T-cell (primary cell): ENCODE data around the gene TRNAU1AP. TPM values are rescaled to one million over a fixed set of nuclear protein-coding genes. Genes with fewer than 3 reads are reported as not detected.

Experiments
- ATAC-seq, 4 experiments: fragments of 200-7000 bp in 3 of 4; fragments of 150-1000 bp in 1 of 4; cut with Tn5 transposase; replicated peaks in 1 of 4; 1 replicate in 3 of 4; 2 replicates in 1 of 4; pipeline ENCODE4 v1.10.0; 2021; ENCODE audit warnings: moderate library complexity in 3 of 4, mild to moderate bottlenecking in 2 of 4, moderate number of reproducible peaks in 1 of 4
- CTCF ChIA-PET, 2 donors: fragments of 300-600 bp; sonication (Branson Sonifier 250); formaldehyde crosslinking; loops; one replicate each; lab custom pipeline; 2022; ENCODE audit warnings: antibody characterized with exemption in 2 of 2; lab: Charles Lee
- POLR2A ChIA-PET, 2 donors: fragments of 300-600 bp; sonication (Branson Sonifier 250); formaldehyde crosslinking; loops; one replicate each; lab custom pipeline; 2022; ENCODE audit warnings: antibody characterized with exemption in 2 of 2; lab: Charles Lee
- DNase-seq, 35 experiments: peaks; one replicate each; pipeline versions ENCODE4 v3.0.0 to v3.0.0-alpha.2; 2013 to 2023
- H3K27ac ChIP-seq: one replicate; pipeline ENCODE4 v1.5.1; 2013; ENCODE audit warnings: low read length
- H3K27me3 ChIP-seq, 2 experiments: replicated peaks in 1 of 2; 1 replicate in 1 of 2; 2 replicates in 1 of 2; pipeline versions ENCODE4 v1.6.1 to v1.7.0; 2013; ENCODE audit warnings: low read length in 1 of 2, mixed read lengths in 1 of 2; ENCODE audit not compliant: control insufficient read depth in 2 of 2, insufficient read depth in 2 of 2; ENCODE audit errors: extremely low read depth in 1 of 2
- H3K36me3 ChIP-seq, 2 donors: 1 replicate in 1 of 2; 2 replicates in 1 of 2; pipeline versions ENCODE4 v1.6.1 to v1.7.0; 2013; ENCODE audit warnings: low read length in 1 of 2; ENCODE audit not compliant: control insufficient read depth in 2 of 2, insufficient read depth in 1 of 2; ENCODE audit errors: extremely low read depth in 1 of 2
- H3K4me1 ChIP-seq, 2 experiments: 1 replicate in 1 of 2; 2 replicates in 1 of 2; pipeline versions ENCODE4 v1.6.1 to v1.7.0; 2013; ENCODE audit warnings: low read length in 2 of 2, mixed read lengths in 1 of 2; ENCODE audit not compliant: insufficient read depth in 2 of 2, control insufficient read depth in 1 of 2; ENCODE audit errors: extremely low read depth in 1 of 2
- H3K4me3 ChIP-seq, 2 donors: 1 replicate in 1 of 2; 2 replicates in 1 of 2; pipeline versions ENCODE4 v1.5.1 to v1.7.0; 2013; ENCODE audit warnings: mild to moderate bottlenecking in 2 of 2, low read length in 1 of 2, moderate library complexity in 1 of 2; ENCODE audit not compliant: control insufficient read depth in 1 of 2; ENCODE audit errors: extremely low read depth in 1 of 2
- H3K9me3 ChIP-seq: 2 replicates; pipeline ENCODE4 v1.7.0; 2013
- H3K27ac Mint-ChIP-seq, 2 donors: one replicate each; pipeline ENCODE4 v1.8.0; 2020 to 2021; ENCODE audit warnings: mild to moderate bottlenecking in 2 of 2, mixed read lengths in 2 of 2
- H3K27me3 Mint-ChIP-seq, 2 donors: one replicate each; pipeline ENCODE4 v1.8.0; 2021 to 2022; ENCODE audit warnings: mixed read lengths in 2 of 2
- H3K36me3 Mint-ChIP-seq: one replicate; pipeline ENCODE4 v1.8.0; 2021; ENCODE audit warnings: mixed read lengths
- H3K4me1 Mint-ChIP-seq, 3 donors: one replicate each; pipeline ENCODE4 v1.8.0; 2020 to 2022; ENCODE audit warnings: mixed read lengths in 3 of 3, mild to moderate bottlenecking in 1 of 3
- H3K4me3 Mint-ChIP-seq, 3 donors: one replicate each; pipeline ENCODE4 v1.8.0; 2020 to 2022; ENCODE audit warnings: mild to moderate bottlenecking in 3 of 3, mixed read lengths in 3 of 3, moderate library complexity in 3 of 3
- H3K9me3 Mint-ChIP-seq, 3 donors: one replicate each; pipeline ENCODE4 v1.8.0; 2020 to 2022; ENCODE audit warnings: mixed read lengths in 3 of 3
- WGBS: methylation state at CpG from one replicate; pipeline ENCODE4 v1.1.5; 2013; ENCODE audit warnings: missing lambda C conversion rate; ENCODE audit not compliant: insufficient coverage; 5-methylcytosine and 5-hydroxymethylcytosine counted together
- total RNA-seq, 35 experiments: library from RNA in 6 of 35; stranded (reverse) in 6 of 35; fragments of 120-200 nt in 1 of 35; gene quantifications; one replicate each; pipeline versions ENCODE4 v1.2.1 to v1.2.4 and lab custom pipeline; 2013 to 2026

The TRNAU1AP gene
- 10 to 100 TPM; 28.6 to 47.6 (median 41.3) TPM for total RNA-seq
- total RNA-seq (2013) = 36.1 TPM
- total RNA-seq (lab: John Stamatoyannopoulos, UW) = 15.3 to 51.7 (median 26.1) reads per million in 29 experiments

DNA sequence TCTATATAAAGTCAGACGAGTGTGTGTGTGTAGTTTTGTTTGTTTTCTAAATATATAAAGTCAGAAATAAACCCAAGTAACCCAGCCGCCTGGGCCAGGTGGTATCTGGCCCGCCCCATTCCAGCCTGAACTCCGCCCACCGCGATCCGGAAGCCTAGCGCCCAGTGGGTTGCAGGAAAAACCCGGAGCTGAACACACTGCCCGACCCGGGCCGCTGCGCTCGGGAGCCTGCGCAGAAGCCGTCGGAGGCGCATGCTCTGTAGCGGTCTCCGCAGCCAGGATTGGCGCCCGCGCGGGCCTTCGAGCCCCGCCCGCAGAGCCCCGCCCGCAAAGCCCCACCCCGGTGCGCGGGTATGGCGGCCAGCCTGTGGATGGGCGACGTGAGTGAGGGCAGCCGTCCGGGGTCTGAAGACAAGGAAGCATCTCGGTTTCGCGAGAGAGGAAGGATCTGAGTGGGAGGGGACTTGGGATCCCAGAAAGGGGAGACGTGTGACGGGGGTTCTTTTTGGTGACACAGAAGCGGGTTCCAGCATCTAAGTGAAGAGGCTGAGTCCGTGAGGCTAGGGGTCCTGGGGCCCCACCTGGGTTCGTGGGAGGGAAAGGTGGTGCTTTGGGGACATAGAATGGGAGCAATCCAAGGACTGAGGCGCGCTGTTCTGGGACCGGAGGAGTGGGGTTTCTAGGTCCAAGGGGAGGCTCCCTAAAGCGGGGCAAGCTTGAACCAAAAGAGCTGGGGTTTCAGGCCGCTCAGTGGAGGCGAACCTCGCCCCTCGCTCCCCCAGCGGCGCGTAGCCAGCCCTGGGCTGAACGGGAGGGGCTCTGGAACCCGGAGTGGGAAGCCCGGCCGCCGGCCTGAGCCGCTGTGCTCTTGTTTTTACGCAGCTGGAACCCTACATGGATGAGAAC lies at the start of gene TRNAU1AP:
Gene TRNAU1AP (plus strand): TSS at position 328 of the 906 bp plus-strand sequence. CDS start 26 bp downstream, at position 354.
- Histone ChIP-seq H3K4me3 (peak within 1 kb of the TSS; percentile 88 to 89), H3K27ac (peak within 1 kb of the TSS; percentile 77), H3K27me3 (no peaks in the 10 kb centered on the region), H3K4me1 (peaks cover 2 to 20% of the 10 kb centered on the region in 2 experiments), H3K9me3 (no peaks in the 10 kb centered on the region), H3K36me3 (peaks cover 0 to 15% of the 10 kb centered on the region in 2 donors)
- POLR2A ChIA-PET = interaction anchor here (0.5 to 6.0 kb wide), 4 partner anchors 27 to 90 kb away, joined by 5 to 43 read pairs (median 10); partner anchors contain the start of gene TAF12 (in 1 of the 2)
- under 1% methylated on average over 59 of the region's 63 CpGs for WGBS
- H3K4me1 Mint-ChIP-seq = peaks cover 22 to 27% (median 26%) of the 10 kb centered on the region in 3 donors
- peaks cover 10% of the 10 kb centered on the region for H3K36me3 Mint-ChIP-seq
- CTCF ChIA-PET = interaction anchor here in 1 of 2 donors (0.6 to 1.5 kb wide), 6 partner anchors 26 to 1995 kb away, joined by 3 to 7 read pairs (median 4); no protein-coding TSS in a partner anchor
- peak; percentile 92 to 98 (median 96) for DNase-seq
- no peaks in the 10 kb centered on the region for H3K27me3 Mint-ChIP-seq
- H3K4me3 Mint-ChIP-seq = peak within 1 kb of the TSS; percentile 91 to 99 (median 98)
- ATAC-seq = peak; percentile 93 to 97 (median 95)
- peak within 1 kb of the TSS; percentile 95 to 97 for H3K27ac Mint-ChIP-seq
- H3K9me3 Mint-ChIP-seq = no peaks in the 10 kb centered on the region

DNA sequence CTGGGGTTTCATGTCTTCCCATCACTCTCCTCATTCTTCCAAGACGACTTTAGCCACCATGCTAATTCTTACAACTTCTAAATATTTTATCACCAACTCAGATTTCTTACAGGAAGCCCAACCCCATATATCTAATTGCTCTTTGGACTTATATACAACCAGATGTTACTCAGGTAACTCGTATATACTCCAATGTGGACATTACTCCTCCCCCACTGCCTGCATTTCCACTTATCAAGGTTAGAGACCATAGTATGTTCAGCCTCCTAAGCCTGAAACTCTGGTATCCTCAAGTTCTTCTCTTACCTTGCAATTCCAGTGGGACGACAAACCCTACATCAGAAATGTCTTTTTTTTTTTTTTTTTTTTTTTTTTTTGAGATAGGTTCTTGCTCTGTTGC lies 49.8 kb upstream of the TRNAU1AP start:
- POLR2A ChIA-PET = no interaction called here
- H3K9me3 Mint-ChIP-seq = no peaks in the 10 kb centered on the region
- no peak for DNase-seq
- Histone ChIP-seq H3K27ac (no peak overlapping the region), H3K4me1 (peaks cover 5 to 23% of the 10 kb centered on the region in 2 experiments), H3K4me3 (no peak overlapping the region), H3K27me3 (no peaks in the 10 kb centered on the region), H3K9me3 (no peaks in the 10 kb centered on the region), H3K36me3 (peaks cover 0 to 5% of the 10 kb centered on the region in 2 donors)
- no peaks in the 10 kb centered on the region for H3K27me3 Mint-ChIP-seq
- CTCF ChIA-PET = no interaction called here
- H3K4me1 Mint-ChIP-seq = peaks cover 11 to 28% (median 20%) of the 10 kb centered on the region in 3 donors
- H3K27ac Mint-ChIP-seq = no peak overlapping the region
- H3K36me3 Mint-ChIP-seq = peaks cover 10% of the 10 kb centered on the region
- no peak overlapping the region for H3K4me3 Mint-ChIP-seq
- whole genome bisulfite sequencing = 90% methylated on average over 2 of the region's 3 CpGs
- no peak for ATAC-seq

DNA sequence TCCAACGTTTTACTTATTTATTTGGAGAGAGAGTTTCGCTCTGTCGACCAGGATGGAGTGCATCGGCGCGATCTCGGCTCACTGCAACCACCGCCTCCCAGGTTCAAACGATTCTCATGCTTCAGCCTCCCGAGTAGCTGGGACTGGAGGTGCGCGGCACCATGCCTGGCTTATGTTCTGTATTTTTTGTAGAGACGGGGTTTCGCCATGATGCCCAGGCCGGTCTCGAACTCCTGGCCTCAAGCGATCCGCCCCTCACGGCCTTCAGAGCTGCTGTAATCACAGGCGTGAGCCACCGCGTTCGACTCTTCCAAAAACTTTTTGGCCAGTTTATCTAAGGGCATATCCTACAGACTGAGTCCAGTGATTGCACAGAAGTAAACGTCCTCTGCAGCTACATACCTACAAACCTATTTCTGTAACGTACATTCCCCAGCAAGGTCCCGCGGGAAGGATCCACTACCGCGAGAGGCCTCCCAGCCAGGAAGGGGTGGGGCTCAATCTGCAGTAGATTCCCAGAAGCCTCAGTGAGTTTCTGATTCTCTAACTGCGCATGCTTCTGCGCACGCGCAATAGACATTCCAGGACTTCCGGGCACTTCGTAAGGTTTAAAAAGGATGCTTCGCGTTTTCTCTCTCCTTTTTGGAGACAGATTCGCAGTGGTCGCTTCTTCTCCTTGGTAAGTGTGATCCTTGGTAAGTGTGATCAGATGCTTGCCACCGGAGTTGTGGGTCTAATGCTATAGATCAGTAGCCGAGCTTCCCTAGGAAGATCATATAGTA lies 47.3 kb upstream of the TRNAU1AP start, which contains the start of gene RCC1:
Gene RCC1 (plus strand): TSS at position 638 of the 782 bp plus-strand sequence. CDS start 23,824 bp downstream, outside the sequence.
- no peaks in the 10 kb centered on the region for H3K9me3 Mint-ChIP-seq
- WGBS = 1% methylated on average over 28 of the region's 41 CpGs
- H3K4me3 Mint-ChIP-seq = peak within 1 kb of the TSS; percentile 94 to 100 (median 99)
- Histone ChIP-seq H3K4me3 (peak within 1 kb of the TSS; percentile 78 to 93), H3K9me3 (no peaks in the 10 kb centered on the region), H3K36me3 (peaks cover 1 to 30% of the 10 kb centered on the region in 2 donors), H3K4me1 (peaks cover 29 to 47% of the 10 kb centered on the region in 2 experiments), H3K27me3 (no peaks in the 10 kb centered on the region), H3K27ac (peak within 1 kb of the TSS; percentile 77)
- ATAC-seq (peak; percentile 89 to 92 (median 91)), DNase-seq (peak; percentile 83 to 99 (median 95))
- ChIA-PET POLR2A (interaction anchor here (0.5 to 4.3 kb wide), 11 partner anchors 9 to 673 kb away, joined by 3 to 21 read pairs (median 5); partner anchors contain the start of genes MED18 (in 1 of the 2) and TAF12 (in 1 of the 2)), CTCF (interaction anchor here (0.5 to 1.1 kb wide), 8 partner anchors 11 to 780 kb away, joined by 3 to 8 read pairs (median 4); no protein-coding TSS in a partner anchor)
- H3K27me3 Mint-ChIP-seq = no peaks in the 10 kb centered on the region
- H3K36me3 Mint-ChIP-seq = peaks cover 31% of the 10 kb centered on the region
- peaks cover 36 to 53% (median 45%) of the 10 kb centered on the region in 3 donors for H3K4me1 Mint-ChIP-seq
- peak within 1 kb of the TSS; percentile 96 to 99 for H3K27ac Mint-ChIP-seq

DNA sequence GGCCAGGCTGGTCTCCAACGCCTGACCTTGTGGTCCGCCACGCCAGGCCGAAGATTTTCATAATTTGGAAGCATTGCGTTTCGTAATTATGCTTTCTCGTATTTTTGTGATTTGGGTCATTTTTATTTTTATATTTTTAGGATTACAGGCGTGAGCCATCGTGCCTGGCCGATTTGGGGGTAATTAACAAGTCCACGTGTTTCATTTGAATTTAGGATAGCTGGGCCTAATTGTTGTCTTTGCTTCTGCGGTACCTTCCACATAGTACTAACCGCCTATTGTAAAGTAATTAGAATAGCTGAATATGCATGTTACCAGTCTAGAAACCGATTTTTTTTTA lies 46.0 kb upstream of the TRNAU1AP start:
- ATAC-seq (no peak), DNase-seq (peak in 1 of 35 experiments; percentile 26)
- Mint-ChIP-seq H3K4me1 (peaks cover 43 to 63% (median 55%) of the 10 kb centered on the region in 3 donors), H3K27me3 (no peaks in the 10 kb centered on the region), H3K4me3 (peak overlapping the region; percentile 94 to 100 (median 99)), H3K27ac (peak overlapping the region; percentile 96 to 99), H3K9me3 (no peaks in the 10 kb centered on the region), H3K36me3 (peaks cover 37% of the 10 kb centered on the region)
- H3K27me3 ChIP-seq = no peaks in the 10 kb centered on the region
- no peaks in the 10 kb centered on the region for H3K9me3 ChIP-seq
- H3K4me1 ChIP-seq = peaks cover 35 to 60% of the 10 kb centered on the region in 2 experiments
- peak overlapping the region; percentile 78 to 93 for H3K4me3 ChIP-seq
- peaks cover 4 to 39% of the 10 kb centered on the region in 2 donors for H3K36me3 ChIP-seq
- peak overlapping the region; percentile 77 for H3K27ac ChIP-seq
- WGBS = 0% methylated on average over 7 of the region's 14 CpGs
- ChIA-PET CTCF (interaction anchor here (0.6 to 0.7 kb wide), 2 partner anchors 9 to 48 kb away, joined by 3 to 5 read pairs; no protein-coding TSS in a partner anchor), POLR2A (interaction anchor here (0.5 to 4.3 kb wide), 5 partner anchors 55 to 415 kb away, joined by 3 to 21 read pairs (median 7); no protein-coding TSS in a partner anchor)

DNA sequence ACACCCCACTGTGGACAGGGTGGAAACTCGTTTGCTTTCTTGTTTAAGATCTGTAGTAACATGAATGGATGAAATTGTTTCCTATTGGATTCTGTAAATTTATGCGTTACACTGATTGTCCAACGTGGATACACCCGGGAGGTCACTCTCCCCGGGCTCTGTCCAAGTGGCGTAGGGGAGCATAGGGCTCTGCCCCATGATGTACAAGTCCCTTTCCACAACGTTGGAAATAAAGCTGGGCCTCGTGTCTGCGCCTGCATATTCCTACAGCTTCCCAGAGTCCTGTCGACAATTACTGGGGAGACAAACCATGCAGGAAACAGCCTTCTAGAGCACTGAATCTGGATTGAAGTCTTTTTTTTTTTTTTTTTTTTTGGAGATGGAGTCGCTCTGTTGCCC lies 45.6 kb upstream of the TRNAU1AP start:
- H3K9me3 Mint-ChIP-seq = no peaks in the 10 kb centered on the region
- H3K4me3 Mint-ChIP-seq = peak overlapping the region; percentile 94 to 100 (median 99)
- peak overlapping the region; percentile 96 to 99 for H3K27ac Mint-ChIP-seq
- Histone ChIP-seq H3K4me3 (peak overlapping the region; percentile 78 to 93), H3K27me3 (no peaks in the 10 kb centered on the region), H3K9me3 (no peaks in the 10 kb centered on the region), H3K27ac (peak overlapping the region; percentile 77), H3K4me1 (peaks cover 37 to 64% of the 10 kb centered on the region in 2 experiments), H3K36me3 (peaks cover 4 to 43% of the 10 kb centered on the region in 2 donors)
- H3K36me3 Mint-ChIP-seq = peaks cover 40% of the 10 kb centered on the region
- ATAC-seq = no peak
- ChIA-PET CTCF (interaction anchor here (0.6 to 0.7 kb wide), 3 partner anchors 9 to 72 kb away, joined by 3 to 5 read pairs (median 5); no protein-coding TSS in a partner anchor), POLR2A (interaction anchor here (0.5 to 4.3 kb wide), 7 partner anchors 9 to 415 kb away, joined by 3 to 21 read pairs (median 7); partner anchors contain the start of gene MED18 (in 1 of the 2))
- H3K4me1 Mint-ChIP-seq = peaks cover 46 to 66% (median 59%) of the 10 kb centered on the region in 3 donors
- 0% methylated on average over 8 of the region's 11 CpGs for WGBS
- no peaks in the 10 kb centered on the region for H3K27me3 Mint-ChIP-seq
- DNase-seq = peak in 1 of 35 experiments; percentile 20
